ENCODE results near the gene TAPBPL.
"Not testable (repeated sequence)": the region's sequence is repeated elsewhere in the genome, so short reads cannot be mapped to it uniquely, and the experiment has no call there.

TAPBPL gene

DNA sequence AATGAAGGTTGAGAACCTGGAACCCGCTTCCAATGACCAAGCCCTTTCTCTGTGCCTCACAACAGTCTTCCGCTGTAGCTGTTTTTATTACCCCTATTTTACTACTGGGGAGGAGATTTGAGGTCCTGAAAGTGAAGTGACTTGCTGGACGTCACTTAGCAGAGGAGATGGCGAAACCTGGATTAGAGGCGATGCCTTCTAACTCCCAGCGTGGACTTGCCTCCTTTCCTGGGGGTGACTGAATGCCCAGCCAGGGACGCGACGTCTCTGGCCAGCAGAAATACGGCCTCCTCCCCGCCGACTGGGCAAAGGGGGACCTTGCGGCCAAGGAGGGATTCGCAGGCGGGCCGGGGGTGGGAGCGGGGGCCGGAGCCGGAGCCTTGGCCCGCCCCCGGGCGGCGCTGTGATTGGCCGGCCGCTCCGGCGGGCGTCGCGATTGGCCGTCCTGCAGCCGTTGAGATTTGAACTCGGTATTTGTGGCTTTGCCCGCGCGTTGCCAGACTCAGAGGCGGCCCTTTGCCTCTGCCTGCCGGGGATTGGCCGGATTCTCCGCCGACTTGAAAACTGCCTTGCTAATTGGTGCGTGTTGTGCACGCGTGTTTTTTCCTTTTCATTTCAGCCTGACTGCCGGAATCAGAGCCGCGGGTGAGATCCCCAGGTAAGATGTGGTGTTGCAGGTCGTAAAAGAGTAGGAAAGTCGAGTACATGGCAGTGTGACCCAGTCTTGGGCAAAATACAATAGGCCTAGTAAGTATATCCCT, 41.8 kb downstream of the TAPBPL start, which contains the start of gene NCAPD2:
Gene NCAPD2 (plus strand): TSS at position 606 of the 761 bp plus-strand sequence. CDS start 997 bp downstream, outside the sequence.
- DNase-seq, result peak; percentile 96

DNA sequence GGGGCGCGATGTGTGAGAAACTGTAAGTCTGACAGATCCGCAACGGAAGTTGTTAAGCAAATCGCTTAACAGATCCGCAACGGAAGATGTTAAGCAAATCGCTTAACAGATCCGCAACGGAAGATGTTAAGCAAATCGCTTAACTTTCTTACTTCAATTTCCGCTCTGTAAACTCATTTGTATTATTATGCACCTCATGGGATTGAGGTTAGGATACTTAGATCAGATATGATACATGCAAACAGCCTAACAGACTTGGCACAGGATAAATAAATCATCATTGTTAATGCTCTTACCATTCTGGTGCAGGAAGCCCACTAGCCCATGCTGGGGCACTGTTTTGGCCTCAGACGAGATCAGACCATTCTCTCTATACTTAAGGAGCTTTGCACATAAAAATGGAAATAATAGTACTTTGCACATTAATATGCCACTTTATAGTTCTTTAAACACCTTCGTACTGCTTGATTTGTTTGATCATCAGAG, 42.5 kb downstream of the TAPBPL start:
- no peak for DNase-seq

DNA sequence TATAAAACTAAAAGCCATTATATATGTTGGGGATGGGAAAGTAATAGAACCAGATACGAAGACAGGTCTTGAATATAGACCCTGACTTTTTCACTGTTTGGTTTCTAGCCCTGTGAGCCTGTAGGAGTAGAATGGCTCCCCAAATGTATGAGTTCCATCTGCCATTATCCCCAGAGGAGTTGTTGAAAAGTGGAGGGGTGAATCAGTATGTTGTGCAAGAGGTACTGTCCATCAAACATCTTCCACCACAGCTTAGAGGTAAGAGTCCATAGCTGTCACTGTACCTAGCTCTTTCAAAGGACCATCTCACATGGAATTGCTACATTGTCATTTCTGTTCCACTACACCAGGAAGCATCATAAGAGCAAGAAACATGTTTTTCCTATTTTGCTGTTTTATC, 43.1 kb downstream of the TAPBPL start:
- DNase-seq, result no peak

DNA sequence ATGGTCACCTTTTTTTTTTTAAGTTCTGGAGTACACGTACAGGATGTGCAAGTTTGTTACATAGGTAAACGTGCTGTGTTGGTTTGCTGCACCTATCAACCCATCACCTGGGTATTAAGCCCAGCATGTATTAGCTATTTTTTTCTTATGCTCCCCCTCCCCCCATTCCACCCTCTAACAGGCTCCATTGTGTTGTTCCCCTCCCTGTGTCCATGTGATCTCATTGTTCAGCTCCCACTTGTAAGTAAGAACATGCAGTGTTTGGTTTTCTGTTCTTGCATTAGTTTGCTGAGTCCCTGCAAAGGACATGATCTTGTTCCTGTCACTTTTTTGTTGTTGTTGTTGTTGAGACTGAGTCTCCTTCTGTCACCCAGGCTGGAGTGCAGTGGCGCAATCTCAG, 45.4 kb downstream of the TAPBPL start:
- DNase-seq, result not testable (repeated sequence)

DNA sequence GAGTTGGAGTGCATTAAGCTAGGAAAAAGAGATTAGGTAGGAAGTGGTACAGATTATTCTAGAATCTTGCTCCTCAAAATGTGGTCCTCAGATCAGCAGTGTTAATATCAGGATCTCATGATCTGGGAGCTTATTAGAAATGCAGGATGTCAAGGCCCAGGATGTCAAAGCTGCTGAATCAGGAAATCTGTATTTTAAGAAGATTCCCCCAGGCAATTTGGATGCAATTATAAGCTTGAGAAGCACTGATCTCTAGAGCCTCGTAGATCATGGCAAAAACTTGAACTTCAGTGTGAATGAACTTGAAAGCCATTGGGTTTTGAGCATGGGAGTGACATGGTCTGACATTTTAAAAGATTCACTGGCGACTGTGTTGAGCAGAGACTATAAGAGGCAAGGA, 48.6 kb downstream of the TAPBPL start:
- DNase-seq, result no peak

DNA sequence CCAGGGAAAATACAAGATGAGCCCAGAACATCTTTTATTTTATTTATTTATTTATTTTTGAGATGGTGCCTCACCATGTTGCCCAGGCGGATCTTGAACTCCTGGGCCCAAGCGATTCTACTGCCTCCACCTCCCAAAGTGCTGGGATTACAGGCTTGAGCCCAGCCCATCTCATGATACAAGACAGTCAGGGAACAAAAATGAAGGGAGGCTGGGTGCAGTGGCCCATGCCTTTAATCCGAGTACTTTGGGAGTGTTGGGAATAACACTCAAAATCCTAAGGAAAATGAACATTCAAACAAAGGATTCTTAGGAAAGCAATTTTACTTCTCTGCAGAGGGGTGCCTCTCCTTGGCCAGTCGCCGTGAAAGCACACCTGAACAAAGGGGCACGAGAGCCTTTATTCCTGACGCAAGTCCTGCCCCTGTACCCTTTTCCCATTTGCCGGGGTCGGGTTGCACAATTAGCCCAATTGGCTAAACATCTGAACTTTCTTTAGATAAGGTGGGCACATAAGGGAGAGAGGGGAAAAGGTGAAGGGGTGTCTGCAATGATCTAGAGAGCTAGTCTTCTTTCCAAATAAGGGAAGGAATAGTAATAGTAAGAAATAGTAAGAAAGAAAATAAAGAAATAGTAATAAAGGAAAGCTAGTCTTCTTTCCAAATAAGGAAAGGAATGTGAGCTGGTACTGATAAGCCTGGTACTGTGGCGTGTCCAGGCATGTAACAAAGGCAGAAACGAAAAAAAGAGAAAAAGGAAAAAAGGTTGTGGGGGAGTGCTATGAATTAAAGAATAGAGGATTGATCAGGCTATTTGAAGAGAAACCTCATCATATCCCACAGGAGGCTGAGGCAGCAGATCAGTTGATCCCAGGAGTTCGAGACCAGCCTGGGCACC, 55.5 kb downstream of the TAPBPL start:
- DNase-seq, result no peak

DNA sequence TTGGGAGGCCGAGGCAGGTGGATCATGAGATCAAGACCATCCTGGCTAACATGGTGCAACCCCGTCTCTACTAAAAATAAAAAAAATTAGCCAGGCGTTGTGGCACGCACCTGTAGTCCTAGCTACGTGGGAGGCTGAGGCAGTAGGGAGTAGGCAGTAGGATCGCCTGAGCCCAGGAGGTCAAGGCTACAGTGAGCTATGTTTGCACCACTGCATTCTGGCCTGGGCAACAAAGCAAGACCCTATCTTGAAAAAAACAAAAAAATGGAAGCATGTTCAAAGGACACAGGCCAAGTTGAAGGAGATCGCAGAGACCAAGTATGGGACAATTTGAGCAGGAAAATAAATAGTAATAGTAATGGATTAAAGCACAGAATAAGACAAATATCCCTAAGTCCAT, 56.2 kb downstream of the TAPBPL start:
- no peak for DNase-seq

All from NCI-H1092 (cell line).